Measurements from ENCODE around the gene MGAT4B. TPM values are rescaled to one million over a fixed set of nuclear protein-coding genes. Genes with fewer than 3 reads are reported as not detected.
A peak's percentile ranks its signal among the peaks of the same experiment; 100 is the strongest.

Gene MGAT4B
- total RNA-seq, 1 donor from 2014 or later: 193 TPM

DNA sequence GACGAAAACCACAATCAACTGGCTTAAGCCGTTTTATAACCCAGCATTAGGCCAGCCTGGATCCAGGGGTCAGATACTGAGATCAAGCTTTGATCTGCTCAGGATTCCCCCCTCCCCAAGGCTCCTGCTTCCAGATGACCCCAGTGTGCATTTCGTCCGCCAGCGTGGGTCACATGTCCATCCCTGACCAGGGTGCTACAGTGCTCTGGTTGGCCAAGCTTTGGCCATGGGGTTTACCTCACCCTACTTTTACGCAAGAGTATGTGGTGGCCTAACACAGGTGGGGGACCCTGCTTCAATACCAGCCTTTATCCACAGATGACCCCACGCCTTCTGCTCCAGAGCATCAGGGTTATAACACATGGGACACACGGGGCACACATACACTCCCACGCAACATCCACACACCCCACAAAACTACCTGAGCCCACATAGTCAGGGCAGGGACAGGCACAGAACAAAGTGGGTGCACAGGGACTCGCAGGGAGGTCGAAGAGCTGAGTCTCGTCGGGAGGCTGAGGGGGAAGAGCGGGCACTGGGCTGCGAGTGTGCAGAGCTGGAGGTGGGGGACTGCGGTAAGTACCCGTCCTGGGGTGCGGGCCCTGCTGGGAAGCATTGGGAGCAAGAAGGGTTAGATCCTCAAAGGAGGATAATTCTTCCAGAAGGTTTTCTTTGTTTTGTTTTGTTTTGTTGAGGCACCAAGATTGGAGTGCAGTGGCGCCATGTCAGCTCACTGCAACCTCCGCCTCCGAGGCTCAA lies 9.0 kb upstream of the MGAT4B start:
- Mint-ChIP-seq H3K27ac (ENCODE audit: unreplicated experiment) (no peak overlapping the region), H3K27me3 (ENCODE audit: low read depth, unreplicated experiment) (no peaks in the 10 kb centered on the region), H3K9me3 (ENCODE audit: unreplicated experiment) (no peaks in the 10 kb centered on the region), H3K4me1 (ENCODE audit: low read depth, unreplicated experiment) (peaks cover 5% of the 10 kb centered on the region), H3K36me3 (ENCODE audit: low read depth, unreplicated experiment) (peaks cover 15% of the 10 kb centered on the region), H3K4me3 (ENCODE audit: unreplicated experiment) (no peak overlapping the region)
- no peak overlapping the region for H3K9ac ChIP-seq (ENCODE audit: low read length)
- no peak overlapping the region for H3K4me3 ChIP-seq (ENCODE audit: insufficient read depth, low read depth, low read length)
- DNase-seq (ENCODE audit: low read depth) (no peak), FAIRE-seq (no peak)
- H4K20me1 ChIP-seq (ENCODE audit: insufficient read depth, low read length): no peaks in the 10 kb centered on the region
- no peak overlapping the region for H2AFZ ChIP-seq (ENCODE audit: low read depth, low read length)
- H3K27me3 ChIP-seq (ENCODE audit: insufficient read depth, low read length): no peaks in the 10 kb centered on the region
- TF ChIP-seq, protein P1, sequence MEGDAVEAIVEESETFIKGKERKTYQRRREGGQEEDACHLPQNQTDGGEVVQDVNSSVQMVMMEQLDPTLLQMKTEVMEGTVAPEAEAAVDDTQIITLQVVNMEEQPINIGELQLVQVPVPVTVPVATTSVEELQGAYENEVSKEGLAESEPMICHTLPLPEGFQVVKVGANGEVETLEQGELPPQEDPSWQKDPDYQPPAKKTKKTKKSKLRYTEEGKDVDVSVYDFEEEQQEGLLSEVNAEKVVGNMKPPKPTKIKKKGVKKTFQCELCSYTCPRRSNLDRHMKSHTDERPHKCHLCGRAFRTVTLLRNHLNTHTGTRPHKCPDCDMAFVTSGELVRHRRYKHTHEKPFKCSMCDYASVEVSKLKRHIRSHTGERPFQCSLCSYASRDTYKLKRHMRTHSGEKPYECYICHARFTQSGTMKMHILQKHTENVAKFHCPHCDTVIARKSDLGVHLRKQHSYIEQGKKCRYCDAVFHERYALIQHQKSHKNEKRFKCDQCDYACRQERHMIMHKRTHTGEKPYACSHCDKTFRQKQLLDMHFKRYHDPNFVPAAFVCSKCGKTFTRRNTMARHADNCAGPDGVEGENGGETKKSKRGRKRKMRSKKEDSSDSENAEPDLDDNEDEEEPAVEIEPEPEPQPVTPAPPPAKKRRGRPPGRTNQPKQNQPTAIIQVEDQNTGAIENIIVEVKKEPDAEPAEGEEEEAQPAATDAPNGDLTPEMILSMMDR (IDR thresholded peaks at IDR 0.05; ENCODE audit: insufficient read depth, low read depth, low read length): no peak
- TF ChIP-seq EZH2 (IDR thresholded peaks at IDR 0.05; ENCODE audit: insufficient read depth, low read length): no peak
- peaks cover 33% of the 10 kb centered on the region for H3K4me1 ChIP-seq (ENCODE audit: insufficient read depth, low read length)
- peaks cover 9% of the 10 kb centered on the region for H3K79me2 ChIP-seq (ENCODE audit: insufficient read depth, low read length)
- H3K27ac ChIP-seq (ENCODE audit: low read depth, low read length): no peak overlapping the region
- no peaks in the 10 kb centered on the region for H3K36me3 ChIP-seq (ENCODE audit: insufficient read depth, low read length)
- H3K4me2 ChIP-seq (ENCODE audit: low read length): no peak overlapping the region
- H3K9me3 ChIP-seq (ENCODE audit: insufficient read depth, low read depth, low read length): no peaks in the 10 kb centered on the region

DNA sequence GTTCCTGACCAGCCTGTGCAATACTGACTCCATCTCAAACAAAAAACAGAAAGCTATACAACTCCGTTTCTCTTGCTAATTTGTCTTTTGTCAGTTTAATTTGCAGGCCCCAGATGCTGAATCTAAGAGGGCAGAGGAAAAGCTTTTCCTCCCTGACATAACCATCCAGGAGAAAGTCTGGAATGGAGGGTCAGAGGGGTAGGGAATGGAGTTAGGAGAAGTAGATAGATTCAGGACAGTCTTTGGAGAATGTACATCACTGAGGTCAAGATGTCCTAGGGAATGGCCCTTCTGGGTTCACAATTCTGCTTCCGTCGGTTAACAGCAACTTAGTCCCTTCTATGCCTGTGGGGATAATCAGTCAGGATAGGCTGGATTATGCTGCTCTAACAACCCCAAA lies 7.4 kb upstream of the MGAT4B start:
- no peaks in the 10 kb centered on the region for H3K27me3 Mint-ChIP-seq (ENCODE audit: low read depth, unreplicated experiment)
- Histone ChIP-seq H3K36me3 (ENCODE audit: insufficient read depth, low read length) (no peaks in the 10 kb centered on the region), H3K4me3 (ENCODE audit: insufficient read depth, low read depth, low read length) (no peak overlapping the region), H2AFZ (ENCODE audit: low read depth, low read length) (no peak overlapping the region), H3K27me3 (ENCODE audit: insufficient read depth, low read length) (no peaks in the 10 kb centered on the region), H3K9me3 (ENCODE audit: insufficient read depth, low read depth, low read length) (no peaks in the 10 kb centered on the region), H3K27ac (ENCODE audit: low read depth, low read length) (no peak overlapping the region), H3K79me2 (ENCODE audit: insufficient read depth, low read length) (no peaks in the 10 kb centered on the region), H3K4me2 (ENCODE audit: low read length) (no peak overlapping the region), H4K20me1 (ENCODE audit: insufficient read depth, low read length) (no peaks in the 10 kb centered on the region), H3K9ac (ENCODE audit: low read length) (no peak overlapping the region), H3K4me1 (ENCODE audit: insufficient read depth, low read length) (peaks cover 18% of the 10 kb centered on the region)
- H3K4me1 Mint-ChIP-seq (ENCODE audit: low read depth, unreplicated experiment): peaks cover 2% of the 10 kb centered on the region
- DNase-seq (ENCODE audit: low read depth) (no peak), FAIRE-seq (no peak)
- no peaks in the 10 kb centered on the region for H3K9me3 Mint-ChIP-seq (ENCODE audit: unreplicated experiment)
- H3K27ac Mint-ChIP-seq (ENCODE audit: unreplicated experiment): peak overlapping the region; percentile 58
- no peak overlapping the region for H3K4me3 Mint-ChIP-seq (ENCODE audit: unreplicated experiment)
- H3K36me3 Mint-ChIP-seq (ENCODE audit: low read depth, unreplicated experiment): peaks cover 16% of the 10 kb centered on the region
- no peak for TF ChIP-seq EZH2 (IDR thresholded peaks at IDR 0.05; ENCODE audit: insufficient read depth, low read length)
- TF ChIP-seq, protein P1 (IDR thresholded peaks at IDR 0.05; ENCODE audit: insufficient read depth, low read depth, low read length): no peak

DNA sequence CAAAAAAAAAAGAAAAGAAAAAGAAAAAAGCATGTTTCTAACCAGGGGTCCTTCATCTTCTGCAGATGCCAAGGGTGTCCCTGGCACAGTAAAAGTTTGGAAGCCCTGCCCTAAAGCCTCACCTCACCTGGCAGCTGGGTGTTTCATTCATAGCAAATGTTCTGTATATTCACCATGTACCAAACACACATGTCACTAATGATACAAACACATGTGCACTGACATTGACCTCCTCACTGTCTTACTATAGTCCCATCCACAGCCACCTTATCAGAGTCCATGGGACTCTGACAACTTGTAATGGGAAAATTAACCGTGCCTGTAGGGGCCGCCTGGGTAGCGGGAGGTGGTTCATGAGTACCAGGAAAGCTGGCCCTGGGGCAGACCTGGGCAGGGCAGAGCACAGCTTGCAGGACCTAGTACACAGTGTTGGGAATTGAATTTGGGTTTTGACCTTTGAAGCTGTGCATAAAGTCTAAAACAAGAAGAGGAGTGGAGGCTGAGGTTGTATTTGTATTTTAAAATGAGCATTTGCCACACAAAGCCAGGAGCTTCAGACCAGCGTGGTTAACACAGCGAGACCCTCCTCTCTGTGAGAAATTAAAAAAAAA lies 6.4 kb upstream of the MGAT4B start:
- Histone ChIP-seq H3K9me3 (ENCODE audit: insufficient read depth, low read depth, low read length) (no peaks in the 10 kb centered on the region), H3K4me1 (ENCODE audit: insufficient read depth, low read length) (peaks cover 9% of the 10 kb centered on the region), H3K4me3 (ENCODE audit: insufficient read depth, low read depth, low read length) (no peak overlapping the region), H3K36me3 (ENCODE audit: insufficient read depth, low read length) (no peaks in the 10 kb centered on the region), H2AFZ (ENCODE audit: low read depth, low read length) (no peak overlapping the region), H3K79me2 (ENCODE audit: insufficient read depth, low read length) (no peaks in the 10 kb centered on the region), H3K9ac (ENCODE audit: low read length) (no peak overlapping the region), H3K27me3 (ENCODE audit: insufficient read depth, low read length) (no peaks in the 10 kb centered on the region), H4K20me1 (ENCODE audit: insufficient read depth, low read length) (no peaks in the 10 kb centered on the region), H3K4me2 (ENCODE audit: low read length) (no peak overlapping the region), H3K27ac (ENCODE audit: low read depth, low read length) (no peak overlapping the region)
- Mint-ChIP-seq H3K36me3 (ENCODE audit: low read depth, unreplicated experiment) (peaks cover 16% of the 10 kb centered on the region), H3K27me3 (ENCODE audit: low read depth, unreplicated experiment) (no peaks in the 10 kb centered on the region), H3K4me1 (ENCODE audit: low read depth, unreplicated experiment) (peaks cover under 1% of the 10 kb centered on the region), H3K27ac (ENCODE audit: unreplicated experiment) (no peak overlapping the region), H3K9me3 (ENCODE audit: unreplicated experiment) (no peaks in the 10 kb centered on the region), H3K4me3 (ENCODE audit: unreplicated experiment) (no peak overlapping the region)
- TF ChIP-seq, protein P1 (IDR thresholded peaks at IDR 0.05; ENCODE audit: insufficient read depth, low read depth, low read length): no peak
- TF ChIP-seq EZH2 (IDR thresholded peaks at IDR 0.05; ENCODE audit: insufficient read depth, low read length): no peak
- no peak for FAIRE-seq
- no peak for DNase-seq (ENCODE audit: low read depth)
